GM19240 (cell line): ENCODE data around the gene PIGT.

Experiments
- DNase-seq: peaks from one replicate; pipeline ENCODE4 v3.0.0; 2011; ENCODE audit warnings: low spot score; ENCODE audit not compliant: insufficient read length

Gene PIGT

DNA sequence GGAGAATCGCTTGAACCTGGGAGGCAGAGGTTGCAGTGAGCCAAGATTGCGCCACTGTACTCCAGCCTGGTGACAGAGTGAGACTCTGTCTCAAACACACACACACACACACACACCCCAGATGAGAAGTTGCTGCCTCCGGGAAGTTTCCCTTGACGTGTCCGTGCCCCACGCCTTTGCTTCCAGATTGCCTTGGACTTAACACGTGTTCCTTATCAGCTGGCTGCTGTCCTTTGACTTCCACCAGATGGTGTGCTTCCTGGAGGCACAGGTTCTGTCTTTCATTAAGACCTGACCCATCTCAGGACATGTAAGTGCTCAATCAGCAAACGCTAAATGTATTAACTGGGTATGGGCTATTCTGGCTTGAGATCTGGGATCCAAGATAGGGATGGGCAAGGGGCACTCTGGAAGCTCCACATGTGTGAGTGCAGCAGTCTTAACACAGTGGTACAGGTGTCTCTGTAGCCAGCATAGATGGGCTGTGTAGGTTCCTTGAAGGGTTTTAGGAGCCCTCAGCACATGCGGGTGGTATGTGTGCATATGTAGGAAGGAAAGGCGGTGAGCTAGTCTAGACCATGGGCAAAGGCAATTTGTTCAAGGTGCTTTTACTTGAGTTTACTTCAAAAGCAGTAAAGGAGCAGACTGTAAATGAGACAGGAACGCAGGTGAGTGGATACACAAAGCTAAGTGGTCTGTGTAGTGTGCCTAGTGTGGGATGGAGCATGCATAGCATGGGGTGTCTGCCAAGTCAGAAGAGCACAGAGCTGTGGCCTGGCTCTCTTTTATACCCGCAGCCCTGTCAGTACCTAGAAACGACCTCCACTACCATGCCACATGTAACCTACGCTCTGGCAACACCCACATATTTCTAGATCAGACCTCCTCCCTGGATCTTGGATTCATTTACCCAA lies 11.6 kb downstream of the PIGT start:
- DNase-seq: no peak

DNA sequence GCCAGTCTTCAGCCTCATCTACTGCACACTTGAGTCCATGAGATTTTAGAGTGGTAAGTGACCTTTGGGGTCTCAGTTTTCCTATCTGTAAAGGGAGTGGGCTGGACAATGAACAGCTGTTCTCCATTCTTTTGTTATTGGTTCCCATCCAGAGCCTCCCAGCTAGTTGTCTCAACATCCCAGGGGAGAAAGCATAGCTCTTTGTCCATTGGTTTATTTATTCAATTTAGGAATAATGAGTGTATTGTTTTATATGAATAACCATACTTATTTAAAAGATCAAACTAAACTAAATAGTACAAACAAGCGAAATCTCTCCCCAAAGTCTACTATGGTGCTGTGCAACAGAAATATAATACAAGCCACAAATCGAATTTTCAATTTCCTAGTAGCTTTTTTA lies 13.7 kb downstream of the PIGT start:
- DNase-seq: no peak

DNA sequence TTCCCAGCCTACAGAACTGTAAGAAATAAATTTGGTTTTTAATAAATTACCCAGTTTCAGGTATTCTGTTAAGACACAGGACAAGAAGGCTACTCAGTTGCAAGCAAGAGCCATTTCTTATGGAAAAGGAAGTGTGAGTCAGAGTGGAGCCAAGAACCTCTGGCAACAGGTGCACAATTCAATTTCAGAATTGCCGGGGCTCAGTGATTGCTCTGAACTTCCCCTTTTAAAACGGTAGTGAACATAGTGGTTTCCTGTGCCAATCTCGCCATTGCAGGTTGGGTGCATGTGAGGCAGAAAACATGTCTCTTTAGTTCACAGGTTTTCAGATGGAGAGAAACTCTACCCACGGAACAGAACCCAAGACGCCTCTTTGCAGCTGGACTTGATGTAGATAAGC lies 16.4 kb downstream of the PIGT start:
- DNase-seq: peak; percentile 25

DNA sequence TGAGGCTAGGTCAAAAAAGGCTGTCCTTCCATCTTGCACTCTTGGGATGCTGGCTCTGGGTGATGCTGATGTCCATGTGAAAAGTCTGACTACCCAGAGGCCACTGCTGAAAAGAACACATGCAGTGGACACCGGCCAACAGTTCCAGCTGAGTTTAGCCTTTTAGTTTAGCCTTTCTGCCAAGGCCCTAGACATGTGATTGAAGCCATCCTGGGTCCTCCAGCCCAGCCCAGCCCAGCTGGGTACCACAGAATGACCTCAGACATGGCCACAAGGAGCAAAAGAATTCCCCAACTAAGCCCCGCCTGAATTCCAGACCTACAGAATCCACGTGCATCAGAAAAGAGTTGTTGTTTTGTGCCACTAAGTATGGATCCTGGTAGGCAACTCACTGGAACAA lies 17.4 kb downstream of the PIGT start:
- DNase-seq: no peak

DNA sequence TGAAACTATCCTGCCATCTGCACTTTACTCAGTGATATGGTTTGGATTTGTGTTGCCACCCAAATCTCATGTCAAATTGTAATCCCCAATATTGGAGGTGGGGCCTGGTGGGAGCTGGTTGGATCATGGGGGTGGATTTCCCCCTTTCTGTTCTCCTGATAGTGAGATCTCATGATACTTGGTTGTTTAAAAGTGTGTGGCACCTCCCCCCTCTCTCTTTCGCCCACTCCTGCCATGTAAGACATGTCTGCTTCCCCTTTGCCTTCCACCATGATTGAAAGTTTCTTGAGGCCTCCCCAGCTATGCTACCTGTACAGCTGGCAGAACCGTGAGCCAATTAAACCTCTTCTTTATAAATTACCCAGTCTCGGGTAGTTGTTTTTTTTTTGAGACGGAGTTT lies 18.0 kb downstream of the PIGT start:
- no peak for DNase-seq

DNA sequence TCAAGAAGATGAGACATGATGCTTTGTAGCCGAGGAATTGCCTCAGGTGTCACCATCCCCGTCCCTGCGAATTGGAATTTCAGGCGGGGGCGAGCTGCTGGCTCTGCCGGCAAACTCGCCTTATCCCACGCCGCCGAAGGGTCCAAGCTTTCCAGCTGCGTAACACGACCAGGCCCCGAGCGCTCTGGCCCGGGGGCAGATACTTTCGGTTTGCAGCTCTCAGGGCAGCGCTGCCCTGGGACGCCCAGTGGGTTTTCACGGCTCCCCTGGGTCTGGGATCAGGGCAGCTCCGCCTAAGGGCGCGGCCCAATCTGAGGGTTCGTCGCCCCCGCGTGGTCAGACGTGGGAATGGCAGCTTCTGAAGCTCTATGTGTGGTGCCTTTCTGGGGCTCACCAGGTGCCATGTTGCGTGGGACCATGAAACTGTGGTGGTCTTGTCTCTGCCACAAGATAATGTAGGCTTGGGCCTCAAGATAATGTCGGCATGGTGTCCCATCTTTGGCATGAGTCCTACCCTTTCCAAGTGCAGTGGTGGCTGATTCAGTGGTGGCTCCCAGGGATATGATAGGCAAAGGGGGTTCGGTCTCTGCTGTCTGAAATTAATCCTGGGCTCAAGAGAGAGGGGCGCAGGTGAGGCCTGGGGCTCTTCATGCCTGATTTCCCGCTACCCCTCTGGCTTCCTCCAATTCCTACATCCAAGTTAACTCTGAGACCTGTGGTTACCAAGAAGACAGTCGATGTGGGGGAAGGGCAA lies 21.0 kb downstream of the PIGT start:
- DNase-seq: peak; percentile 74

DNA sequence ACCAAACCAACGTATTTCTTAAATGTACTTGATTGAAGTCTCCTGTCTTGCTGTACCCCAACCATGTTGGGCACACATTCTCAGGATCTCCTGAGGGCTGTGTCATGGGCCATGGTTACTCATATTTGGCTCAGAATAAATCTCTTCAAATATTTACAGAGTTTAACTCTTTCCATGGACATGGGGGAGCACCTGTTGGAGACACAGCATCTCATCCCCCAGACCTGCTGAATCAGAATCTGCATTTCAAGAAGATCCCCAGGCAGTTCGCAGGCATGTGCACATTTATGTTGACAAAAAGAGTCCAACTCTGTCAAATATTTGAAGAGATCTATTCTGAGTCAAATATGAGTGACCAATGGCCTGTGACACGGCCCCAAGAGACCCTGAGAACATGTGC lies 24.5 kb downstream of the PIGT start:
- DNase-seq: no peak

DNA sequence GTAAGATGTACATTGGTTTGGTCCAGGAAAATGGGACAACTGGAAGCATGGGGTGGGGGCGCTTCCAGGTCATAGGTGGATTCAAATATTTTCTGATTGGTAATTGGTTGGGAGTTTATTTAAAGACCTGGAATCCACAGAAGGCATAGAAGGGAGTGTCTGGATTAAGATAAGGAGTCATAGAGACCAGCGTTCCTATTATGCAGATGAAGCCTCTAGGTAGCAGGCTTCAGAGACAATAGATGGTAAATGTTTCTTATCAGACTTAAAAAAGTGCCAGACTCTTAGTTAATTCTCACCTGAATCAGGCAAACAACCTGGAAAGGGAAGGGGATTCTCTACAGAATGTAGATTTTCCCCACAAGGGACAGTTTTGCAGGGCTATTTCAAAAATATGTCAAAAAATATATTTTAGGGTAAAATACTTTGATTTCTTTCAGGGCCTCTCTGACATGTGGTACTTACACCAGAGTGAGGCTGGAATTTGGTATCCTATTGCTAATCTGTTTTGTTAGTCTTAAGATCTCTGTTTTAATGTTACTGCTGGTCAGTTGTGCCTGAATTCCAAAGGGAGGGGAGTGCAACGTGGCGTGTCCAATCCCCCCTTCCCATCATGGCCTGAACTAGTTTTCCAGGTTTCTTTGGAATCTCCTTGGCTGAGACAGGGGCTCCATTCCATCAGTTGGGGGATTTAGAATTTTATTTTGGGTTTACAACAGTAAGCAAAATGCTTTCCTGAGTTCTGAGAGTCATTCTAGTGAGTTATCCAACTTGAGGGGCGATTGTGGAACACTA lies 25.1 kb downstream of the PIGT start:
- DNase-seq: no peak

DNA sequence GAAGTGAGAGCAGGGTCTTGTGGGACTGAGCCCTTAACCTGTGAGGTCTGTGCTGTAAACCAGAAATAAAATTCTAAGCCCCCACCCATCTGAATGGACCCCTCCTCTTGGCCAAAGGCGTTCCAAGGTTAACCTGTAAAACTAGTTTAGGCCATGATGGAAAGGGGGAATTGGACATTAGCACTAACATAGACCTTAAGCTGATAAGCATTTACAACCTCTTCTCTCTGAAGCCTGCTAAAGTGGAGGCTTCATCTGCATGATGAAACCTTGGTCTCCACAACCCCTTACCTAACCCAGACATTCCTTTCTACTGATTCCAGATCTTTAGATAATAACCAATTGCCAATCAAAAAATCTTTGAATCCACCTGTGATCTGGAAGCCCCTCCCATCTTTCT lies 25.8 kb downstream of the PIGT start:
- no peak for DNase-seq

DNA sequence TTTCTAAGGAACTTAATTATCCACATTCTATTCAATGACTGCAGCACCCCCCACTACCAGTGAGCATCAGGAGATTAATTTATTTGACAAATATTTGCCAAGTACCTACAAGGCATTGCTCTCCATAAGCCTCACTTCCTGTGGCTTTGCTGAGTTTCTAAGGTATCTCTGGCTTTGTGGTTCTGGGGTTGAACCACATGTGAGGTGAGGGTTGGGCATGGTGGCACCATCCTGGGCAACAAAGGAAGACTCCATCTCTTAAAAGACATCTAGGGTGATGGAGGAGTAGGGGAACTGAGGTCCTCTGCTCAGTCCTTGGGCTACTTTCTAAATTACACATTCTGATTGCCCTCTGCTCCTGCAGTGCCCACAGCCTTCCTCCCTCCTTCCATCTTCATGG lies 28.1 kb downstream of the PIGT start:
- no peak for DNase-seq

DNA sequence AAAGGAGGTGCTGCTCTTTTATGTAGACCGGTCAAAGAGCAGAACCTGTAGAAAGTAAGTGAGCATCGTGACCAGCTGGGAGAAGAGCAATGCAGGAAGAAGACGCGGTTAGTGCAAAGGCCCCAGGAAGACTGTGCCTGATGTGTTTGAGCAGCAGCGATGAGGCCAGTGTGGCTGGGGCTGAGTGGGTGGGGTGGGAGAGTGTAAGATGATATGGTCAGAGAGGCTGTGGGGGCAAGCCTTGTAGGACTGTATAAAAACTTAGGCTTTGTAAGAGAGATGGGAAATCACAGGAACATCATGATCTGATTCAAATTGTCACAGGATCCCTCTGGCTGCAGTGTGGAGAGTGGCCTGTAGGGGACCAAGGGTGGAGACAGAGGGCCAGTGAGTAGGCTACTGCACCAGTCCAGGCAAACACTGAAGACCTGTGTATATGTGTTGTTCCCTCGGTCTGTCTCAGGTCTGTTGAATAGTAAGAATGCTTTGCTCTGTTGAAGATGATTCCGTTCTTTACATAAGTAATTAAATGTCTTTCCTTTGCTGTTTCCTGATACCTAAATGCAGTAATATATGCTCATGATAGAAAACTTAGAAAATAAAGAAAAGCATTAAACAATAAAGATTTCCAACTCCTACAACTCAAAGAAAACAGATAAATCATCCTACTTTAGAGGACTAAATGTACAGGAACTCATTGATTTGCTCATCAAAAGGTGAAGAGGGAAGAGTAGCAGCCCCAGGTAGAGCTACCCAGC lies 30.0 kb downstream of the PIGT start:
- peak; percentile 40 for DNase-seq

DNA sequence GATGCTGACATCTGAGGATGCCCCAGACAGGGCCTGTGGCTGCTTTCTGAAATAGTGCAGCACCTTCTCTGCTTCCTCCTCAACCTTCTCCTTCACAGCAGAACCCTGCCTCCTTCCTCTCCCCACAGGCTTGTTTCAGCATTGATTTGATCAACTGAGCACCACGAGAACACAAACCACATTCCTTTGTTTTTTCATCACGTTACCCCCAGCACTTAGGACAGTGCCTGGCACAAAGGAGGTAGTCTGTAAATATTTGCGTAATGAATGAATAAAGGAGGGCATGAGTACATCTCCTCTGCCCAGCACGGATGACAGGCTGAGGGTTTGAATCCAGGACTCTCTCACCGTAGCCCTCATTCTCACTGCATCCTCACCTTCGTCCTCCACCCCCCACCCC lies 32.3 kb downstream of the PIGT start:
- no peak for DNase-seq

DNA sequence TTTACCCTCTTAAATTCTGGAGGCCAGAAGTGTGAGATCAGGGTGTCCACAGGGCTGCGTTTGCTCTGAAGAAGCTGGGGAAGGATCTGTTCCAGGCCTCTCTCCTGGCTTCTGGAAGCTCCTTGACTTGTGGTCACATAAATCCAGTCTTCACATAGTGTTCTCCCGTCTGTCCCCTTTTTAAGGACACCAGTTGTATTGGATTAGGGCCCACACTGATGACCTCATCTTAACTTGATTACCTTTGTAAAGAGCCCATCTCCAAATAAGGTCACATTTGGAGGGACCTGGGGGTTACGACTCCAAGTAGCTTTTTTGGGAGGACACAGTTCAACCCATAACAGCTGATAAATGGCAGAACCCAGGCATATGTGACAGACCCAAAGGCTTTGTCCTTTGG lies 33.6 kb downstream of the PIGT start:
- no peak for DNase-seq

DNA sequence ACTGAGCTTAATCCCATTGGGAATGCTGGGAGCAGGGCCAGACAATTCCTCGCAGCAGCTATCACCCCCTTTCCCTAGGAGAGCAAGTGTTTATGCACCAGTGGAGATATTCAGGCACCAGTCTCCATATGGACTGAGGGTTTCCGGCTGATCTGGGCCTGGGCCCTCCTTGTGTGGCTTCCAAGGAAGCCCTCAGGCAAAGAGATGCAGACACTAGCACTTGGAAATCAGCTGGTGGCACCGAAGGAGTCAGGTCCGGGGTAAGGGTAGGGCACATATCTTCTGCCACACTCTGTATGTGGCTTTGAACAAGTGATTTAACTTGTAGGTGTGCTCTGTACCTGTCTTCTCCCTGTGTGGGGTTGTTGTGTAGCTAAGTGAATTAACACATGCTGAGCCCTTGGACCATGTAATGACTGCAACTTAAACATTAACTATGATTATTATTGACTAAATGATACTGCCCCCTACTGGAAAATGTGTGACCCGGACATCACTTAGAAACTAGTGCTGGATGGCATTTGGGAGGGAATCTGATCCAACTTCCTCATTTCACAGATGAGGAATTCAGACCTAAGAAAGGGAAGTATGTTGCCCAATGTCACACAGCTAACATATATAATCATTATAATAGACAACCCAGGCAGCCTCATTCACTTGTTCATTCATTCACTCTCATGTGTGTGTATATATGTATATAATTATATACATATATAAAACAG lies 34.3 kb downstream of the PIGT start:
- DNase-seq: no peak

DNA sequence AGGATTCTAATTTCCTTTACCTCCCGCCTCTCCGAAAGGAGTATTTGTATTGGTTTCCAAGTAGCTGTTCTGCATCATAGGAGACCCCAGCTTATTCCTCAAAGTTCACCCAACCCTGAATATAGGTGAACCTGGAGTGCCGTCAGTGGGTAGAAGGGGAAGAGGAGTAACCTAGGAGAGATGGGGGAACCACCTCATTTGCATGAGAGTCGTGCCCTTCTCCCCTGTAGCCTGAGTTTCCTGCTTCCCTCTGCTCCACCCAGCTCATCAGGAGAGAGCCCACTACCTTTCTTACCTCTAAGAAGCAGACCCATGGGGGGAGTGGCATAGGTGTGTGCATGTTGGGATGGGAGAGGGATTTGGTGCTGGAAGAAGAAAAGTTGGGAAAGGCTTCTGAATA lies 36.3 kb downstream of the PIGT start:
- no peak for DNase-seq

DNA sequence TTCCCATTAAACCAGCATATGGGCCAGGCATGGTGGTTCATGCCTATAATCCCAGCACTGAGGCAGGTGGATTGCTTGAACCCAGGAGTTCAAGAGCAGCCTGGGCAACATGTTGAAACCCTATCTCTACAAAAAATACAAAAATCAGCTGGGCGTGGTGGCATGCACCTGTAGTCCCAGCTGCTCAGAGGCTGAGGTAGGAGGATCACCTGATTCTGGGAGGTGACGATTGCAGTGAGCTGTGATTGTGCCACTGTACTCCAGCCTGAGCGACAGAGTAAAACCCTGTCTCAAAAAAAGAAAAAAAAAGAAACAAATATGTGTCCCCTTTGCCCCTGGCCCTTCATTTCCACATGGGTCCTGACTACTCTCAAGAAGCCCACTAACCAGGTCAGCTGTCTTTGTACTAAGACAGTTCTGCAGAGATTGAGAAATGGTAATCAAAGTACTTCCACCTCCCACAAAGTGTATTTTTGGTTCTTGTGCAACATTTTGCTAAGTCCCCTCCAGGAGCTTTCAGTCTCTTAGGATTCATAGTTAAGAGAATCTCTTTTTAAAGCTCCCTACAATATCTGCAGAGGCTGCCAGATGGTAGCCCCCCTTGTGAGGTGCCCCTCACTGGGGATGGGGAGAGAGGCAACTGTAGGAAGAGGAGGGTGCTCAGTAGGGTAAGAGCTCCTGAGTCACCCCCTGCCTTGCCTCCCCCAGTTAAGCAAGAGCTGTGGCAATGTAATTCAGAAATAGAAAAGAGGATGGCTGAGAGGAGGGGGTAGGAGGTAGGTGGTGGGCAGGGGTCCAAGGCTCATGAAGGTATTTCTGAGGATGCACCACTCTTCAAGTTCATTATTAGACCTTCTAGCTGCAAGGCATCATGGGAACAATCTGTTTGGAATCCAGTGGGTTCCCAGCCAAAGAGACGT lies 37.1 kb downstream of the PIGT start:
- no peak for DNase-seq

DNA sequence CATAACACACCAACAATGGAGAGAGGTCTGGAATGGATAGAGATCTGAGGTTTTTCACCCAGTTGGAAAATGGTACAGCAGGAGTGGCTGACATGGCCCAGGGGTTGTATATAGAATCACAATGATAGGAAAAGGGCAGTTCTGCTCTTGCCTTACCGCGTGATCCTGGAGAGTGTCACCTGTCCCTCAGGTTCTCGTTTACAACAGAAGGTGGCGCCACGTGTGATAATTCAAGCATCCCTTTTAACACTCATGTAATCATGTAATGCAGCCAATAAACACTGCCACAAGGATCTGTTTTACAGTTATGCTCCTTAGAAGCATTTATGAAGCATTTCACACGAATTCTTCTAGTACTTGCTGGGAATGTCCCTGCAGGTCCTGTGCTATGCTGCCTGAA lies 40.7 kb downstream of the PIGT start:
- DNase-seq: no peak

DNA sequence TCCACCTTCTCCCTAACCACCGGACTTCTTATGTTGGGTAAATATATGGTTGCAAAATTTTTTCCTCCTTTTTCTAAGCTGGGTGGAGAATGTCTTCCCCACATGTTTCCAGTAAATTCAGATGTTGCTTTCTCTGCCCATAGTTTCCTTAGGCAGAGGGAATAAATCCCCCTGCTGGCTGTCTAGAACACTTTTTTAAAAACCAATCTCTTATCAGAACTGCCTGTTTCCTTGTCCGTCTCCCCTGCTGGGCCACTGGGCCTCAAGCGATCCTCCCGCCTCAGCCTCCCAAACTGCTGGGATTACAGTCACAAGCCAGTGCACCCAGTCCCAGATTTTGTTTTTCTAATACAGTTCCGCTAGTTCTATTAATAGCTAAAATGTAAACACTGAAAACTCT lies 43.7 kb downstream of the PIGT start:
- no peak for DNase-seq

DNA sequence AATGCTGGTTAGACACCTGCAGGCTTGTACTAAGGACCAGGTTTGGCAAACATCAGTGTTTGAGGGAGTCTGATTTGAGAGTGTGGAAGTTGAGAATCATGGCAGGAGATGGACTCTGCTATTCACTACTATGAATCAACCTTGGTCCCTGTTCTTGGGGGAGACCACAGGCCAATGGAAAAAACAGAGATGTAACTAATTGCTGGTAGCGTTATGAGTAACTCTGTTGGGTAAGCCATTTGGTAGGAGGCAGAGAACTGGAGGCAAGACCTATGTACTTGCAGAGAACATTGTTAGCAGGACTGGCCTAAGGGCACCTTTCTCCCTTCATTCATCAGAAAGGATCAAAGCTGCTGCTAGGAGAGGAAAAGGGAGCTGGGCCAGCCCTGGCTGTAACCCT lies 45.3 kb downstream of the PIGT start:
- DNase-seq: no peak
